Measurements from ENCODE around the gene RIMBP3C.
"Not testable (repeated sequence)": the region's sequence is repeated elsewhere in the genome, so short reads cannot be mapped to it uniquely, and the experiment has no call there.

Gene RIMBP3C

DNA sequence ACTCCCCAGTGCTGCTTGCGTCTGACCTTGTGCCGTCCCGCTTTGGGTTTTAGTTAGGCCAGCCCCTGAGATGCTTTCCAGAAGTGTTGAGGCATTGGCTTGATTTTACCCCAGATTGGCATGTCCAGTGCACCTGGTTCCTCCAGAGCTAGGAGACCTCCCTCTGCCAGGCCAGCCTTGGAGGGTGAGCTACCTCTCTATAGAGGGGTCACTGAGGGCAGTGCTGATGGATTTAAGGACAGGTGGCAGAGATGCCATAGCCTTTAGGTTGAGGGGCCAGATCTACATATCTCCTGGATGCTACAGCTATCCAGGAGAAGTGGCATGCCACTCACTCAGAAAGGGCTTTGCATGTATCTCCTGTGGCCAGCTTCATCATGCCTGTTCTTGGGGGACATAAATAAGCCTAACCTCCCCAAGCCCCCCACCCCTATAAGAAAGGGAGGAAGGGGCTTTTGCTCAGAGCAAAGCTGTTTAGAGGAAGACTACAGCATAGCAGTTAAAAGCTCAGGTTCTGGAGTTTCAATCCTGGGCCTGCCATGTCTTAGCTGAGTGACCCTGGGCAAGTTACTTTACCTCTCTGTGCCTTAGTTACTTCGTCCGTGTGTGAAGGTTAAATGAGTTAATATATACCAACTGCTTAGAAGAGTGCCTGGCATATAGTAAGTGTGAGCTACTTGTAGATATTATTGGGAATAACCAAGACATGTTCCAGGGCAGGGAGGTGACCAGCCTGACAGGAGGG is 22.7 kb upstream of the RIMBP3C start:
- TF ChIP-seq, protein P1, sequence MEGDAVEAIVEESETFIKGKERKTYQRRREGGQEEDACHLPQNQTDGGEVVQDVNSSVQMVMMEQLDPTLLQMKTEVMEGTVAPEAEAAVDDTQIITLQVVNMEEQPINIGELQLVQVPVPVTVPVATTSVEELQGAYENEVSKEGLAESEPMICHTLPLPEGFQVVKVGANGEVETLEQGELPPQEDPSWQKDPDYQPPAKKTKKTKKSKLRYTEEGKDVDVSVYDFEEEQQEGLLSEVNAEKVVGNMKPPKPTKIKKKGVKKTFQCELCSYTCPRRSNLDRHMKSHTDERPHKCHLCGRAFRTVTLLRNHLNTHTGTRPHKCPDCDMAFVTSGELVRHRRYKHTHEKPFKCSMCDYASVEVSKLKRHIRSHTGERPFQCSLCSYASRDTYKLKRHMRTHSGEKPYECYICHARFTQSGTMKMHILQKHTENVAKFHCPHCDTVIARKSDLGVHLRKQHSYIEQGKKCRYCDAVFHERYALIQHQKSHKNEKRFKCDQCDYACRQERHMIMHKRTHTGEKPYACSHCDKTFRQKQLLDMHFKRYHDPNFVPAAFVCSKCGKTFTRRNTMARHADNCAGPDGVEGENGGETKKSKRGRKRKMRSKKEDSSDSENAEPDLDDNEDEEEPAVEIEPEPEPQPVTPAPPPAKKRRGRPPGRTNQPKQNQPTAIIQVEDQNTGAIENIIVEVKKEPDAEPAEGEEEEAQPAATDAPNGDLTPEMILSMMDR (IDR thresholded peaks at IDR 0.05; ENCODE audit: insufficient read depth, low read length, missing control alignments), result no peak
- POLR2A ChIA-PET, result no interaction called here
- CTCF ChIA-PET, result interaction anchor here (0.6 to 2.8 kb wide), 6 partner anchors 9 to 70 kb away, joined by 3 to 12 read pairs (median 4); partner anchors contain the start of gene YDJC
- DNase-seq (ENCODE audit: low read depth, low spot score), result no peak
- H3K4me3 ChIP-seq (ENCODE audit: low read depth, low read length), result no peak overlapping the region

DNA sequence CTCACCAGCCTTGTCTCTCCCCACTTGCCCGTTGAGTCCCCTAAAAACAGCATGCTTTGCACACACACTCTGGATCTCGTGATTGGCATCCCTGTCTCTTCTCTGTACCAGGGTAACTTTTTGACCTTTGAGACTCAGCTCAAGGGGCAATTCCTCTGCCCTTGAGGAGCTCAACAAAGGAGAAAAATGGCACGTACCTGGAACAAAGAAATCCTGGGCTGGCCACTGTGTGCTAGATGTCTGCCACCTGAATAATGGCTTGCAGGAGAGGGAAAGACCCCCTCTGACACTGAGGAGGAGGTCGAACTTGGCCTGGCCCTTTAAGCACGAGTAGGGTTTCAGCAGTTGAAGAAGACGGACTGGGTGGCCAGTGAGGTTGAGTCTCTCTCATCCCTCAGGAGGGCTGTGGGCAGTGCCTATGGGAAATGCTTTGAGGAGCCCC is 22.1 kb upstream of the RIMBP3C start:
- DNase-seq (ENCODE audit: low read depth, low spot score), result no peak
- CTCF ChIA-PET, result interaction anchor here (0.6 to 2.8 kb wide), 6 partner anchors 9 to 70 kb away, joined by 3 to 12 read pairs (median 4); partner anchors contain the start of gene YDJC
- POLR2A ChIA-PET, result no interaction called here
- H3K4me3 ChIP-seq (ENCODE audit: low read depth, low read length), result no peak overlapping the region
- TF ChIP-seq, protein P1 (IDR thresholded peaks at IDR 0.05; ENCODE audit: insufficient read depth, low read length, missing control alignments), result no peak

DNA sequence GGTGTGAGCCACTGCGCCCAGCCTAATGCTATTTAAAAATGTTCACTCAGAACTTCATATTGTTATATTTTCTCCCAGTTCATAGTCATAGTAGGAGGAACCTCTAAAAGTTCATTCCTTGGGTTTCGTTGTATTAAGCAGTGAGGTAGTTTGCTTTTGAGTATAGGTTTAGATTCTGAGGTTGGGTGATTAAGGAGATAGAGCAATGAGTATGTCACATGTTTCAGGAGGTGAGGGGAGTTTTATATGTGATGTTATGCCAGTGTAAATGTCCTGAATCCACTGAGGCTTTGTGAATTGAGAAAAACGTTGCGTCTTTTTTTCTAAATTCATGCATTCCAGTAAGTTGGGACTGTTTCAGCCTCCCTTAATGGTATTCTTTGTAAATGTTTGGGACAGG is 20.4 kb upstream of the RIMBP3C start:
- DNase-seq (ENCODE audit: low read depth, low spot score), result no peak
- TF ChIP-seq, protein P1 (IDR thresholded peaks at IDR 0.05; ENCODE audit: insufficient read depth, low read length, missing control alignments), result no peak
- no peak overlapping the region for H3K4me3 ChIP-seq (ENCODE audit: low read depth, low read length)
- ChIA-PET CTCF (no interaction called here), POLR2A (no interaction called here)

DNA sequence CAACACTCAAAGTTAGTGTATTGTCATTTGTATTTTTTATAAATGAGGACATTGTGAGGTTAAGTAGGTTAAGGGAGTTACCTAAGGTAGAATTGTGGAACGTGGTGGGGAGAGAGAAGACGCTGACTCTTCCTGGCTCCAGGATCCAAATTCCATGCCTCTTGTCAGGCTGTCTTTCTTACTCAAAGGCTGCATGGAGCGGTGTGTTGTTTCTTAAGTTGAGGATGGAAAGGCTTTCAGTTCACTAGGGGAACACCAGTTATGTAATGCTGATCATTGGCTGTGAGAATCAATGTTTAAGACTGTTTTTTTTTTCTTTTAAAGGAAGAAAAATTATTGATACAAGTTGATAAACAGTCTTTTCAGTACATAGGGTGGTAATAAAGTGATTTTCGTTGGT is 19.1 kb upstream of the RIMBP3C start:
- POLR2A ChIA-PET, result no interaction called here

DNA sequence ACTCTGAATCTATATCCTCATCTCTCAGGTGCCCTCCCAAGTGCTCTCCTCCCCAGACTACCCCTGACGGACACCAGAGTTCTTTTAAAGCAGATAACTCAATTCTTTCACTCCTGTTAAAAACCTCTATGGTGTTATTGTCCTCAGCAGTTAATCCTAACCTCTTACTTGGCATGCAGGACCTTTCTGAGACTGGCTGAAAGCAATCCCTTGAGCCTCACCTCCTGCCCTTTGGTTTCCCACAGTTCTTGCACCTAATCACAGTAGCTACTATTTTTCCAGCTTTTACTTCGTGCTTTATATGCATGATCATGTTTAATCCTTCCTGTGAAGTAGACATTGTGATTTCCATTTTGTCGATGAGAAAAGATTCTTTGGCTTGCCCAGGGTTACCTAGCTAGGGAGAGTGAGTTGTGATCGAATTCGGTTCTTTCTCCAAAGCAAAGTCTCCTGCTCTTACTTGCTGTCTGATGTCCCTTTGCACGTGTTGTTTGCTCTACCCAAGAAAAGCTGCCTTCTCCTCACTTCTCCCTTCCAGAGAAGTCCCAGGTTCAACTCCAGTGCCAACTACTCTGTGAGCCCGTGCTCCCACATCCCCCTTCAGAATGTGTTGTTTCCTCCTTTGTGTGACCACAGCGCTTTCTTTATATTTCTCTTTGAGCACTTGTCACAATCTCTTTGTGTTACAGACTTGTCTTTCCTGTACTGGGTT is 18.4 kb upstream of the RIMBP3C start:
- ChIA-PET POLR2A (no interaction called here), CTCF (interaction anchor here (0.9 to 2.1 kb wide), 3 partner anchors 10 to 61 kb away, joined by 3 to 6 read pairs (median 3); no protein-coding TSS in a partner anchor)
- peak overlapping the region; percentile 24 for H3K4me3 ChIP-seq (ENCODE audit: low read depth, low read length)
- DNase-seq (ENCODE audit: low read depth, low spot score), result no peak
- TF ChIP-seq, protein P1 (IDR thresholded peaks at IDR 0.05; ENCODE audit: insufficient read depth, low read length, missing control alignments), result no peak

More for the DNA sequence above, 19.1 kb upstream of the RIMBP3C start:
- TF ChIP-seq, protein P1 (IDR thresholded peaks at IDR 0.05; ENCODE audit: insufficient read depth, low read length, missing control alignments), result no peak
- no peak for DNase-seq (ENCODE audit: low read depth, low spot score)
- no peak overlapping the region for H3K4me3 ChIP-seq (ENCODE audit: low read depth, low read length)
- CTCF ChIA-PET, result interaction anchor here (2.1 kb wide), 1 partner anchor 9 kb away, joined by 6 read pairs; no protein-coding TSS in a partner anchor

DNA sequence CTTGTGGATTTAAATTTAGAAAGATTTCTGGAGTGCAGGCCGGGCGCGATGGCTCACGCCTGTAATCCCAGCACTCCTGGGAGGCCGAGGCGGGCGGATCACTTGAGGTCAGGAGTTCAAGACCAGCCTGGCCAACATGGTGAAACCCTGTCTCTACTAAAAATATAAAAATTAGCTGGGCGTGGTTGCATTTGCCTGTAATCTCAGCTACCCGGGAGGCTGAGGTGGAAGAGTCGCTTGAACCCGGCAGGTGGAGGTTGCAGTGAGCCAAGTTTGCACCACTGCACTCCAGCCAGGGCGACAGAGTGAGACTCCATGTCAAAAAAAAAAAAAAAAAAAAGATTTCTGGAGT is 17.8 kb upstream of the RIMBP3C start:
- DNase-seq (ENCODE audit: low read depth, low spot score), result not testable (repeated sequence)
- H3K4me3 ChIP-seq (ENCODE audit: low read depth, low read length), result peak overlapping the region; percentile 83
- ChIA-PET CTCF (interaction anchor here (0.9 to 2.1 kb wide), 4 partner anchors 10 to 62 kb away, joined by 3 to 6 read pairs (median 4); no protein-coding TSS in a partner anchor), POLR2A (interaction anchor here (0.6 kb wide), 1 partner anchor 9 kb away, joined by 3 read pairs; no protein-coding TSS in a partner anchor)
